Measurements from ENCODE around the gene NDUFB3.
"Not testable (repeated sequence)": the region's sequence is repeated elsewhere in the genome, so short reads cannot be mapped to it uniquely, and the experiment has no call there.

NDUFB3 gene

GRCh38 chr2:201071479-201072200, at the start of gene NDUFB3, which contains the start of gene HYCC2:
NDUFB3 (plus strand) TSS chr2:201072001; CDS start chr2:201078883, 6,882 bp downstream.
HYCC2 (minus strand) TSS chr2:201071671; CDS start chr2:201024009, 47,662 bp downstream.
- peak; percentile 92 for DNase-seq

- DNase-seq, result no peak
These were observed 47.3 kb upstream of the NDUFB3 start for GRCh38 chr2:201024518-201024917.

DNA sequence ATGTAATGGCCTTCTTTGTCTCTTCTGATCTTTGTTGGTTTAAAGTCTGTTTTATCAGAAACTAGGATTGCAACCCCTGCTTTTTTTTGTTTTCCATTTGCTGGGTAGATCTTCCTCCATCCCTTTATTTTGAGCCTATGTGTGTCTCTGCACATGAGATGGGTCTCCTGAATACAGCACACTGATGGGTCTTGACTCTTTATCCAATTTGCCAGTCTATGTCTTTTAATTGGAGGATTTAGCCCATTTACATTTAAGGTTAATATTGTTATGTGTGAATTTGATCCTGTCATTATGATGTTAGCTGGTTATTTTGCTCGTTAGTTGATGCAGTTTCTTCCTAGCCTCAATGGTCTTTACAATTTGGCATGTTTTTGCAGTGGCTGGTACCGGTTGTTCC, 37.4 kb upstream of the NDUFB3 start:
- DNase-seq, result not testable (repeated sequence)

DNA sequence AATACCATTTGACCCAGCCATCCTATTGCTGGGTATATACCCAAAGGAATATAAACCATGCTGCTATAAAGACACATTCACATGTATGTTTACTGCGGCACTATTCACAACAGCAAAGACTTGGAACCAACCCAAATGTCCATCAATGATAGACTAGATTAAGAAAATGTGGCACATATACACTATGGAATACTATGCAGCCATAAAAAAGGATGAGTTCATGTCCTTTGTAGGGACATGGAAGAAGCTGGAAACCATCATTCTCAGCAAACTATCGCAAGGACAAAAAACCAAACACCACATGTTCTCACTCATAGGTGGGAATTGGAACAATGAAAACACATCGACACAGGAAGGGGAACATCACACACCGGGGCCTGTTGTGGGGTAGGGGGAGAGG, 33.4 kb upstream of the NDUFB3 start:
- DNase-seq, result not testable (repeated sequence)

DNA sequence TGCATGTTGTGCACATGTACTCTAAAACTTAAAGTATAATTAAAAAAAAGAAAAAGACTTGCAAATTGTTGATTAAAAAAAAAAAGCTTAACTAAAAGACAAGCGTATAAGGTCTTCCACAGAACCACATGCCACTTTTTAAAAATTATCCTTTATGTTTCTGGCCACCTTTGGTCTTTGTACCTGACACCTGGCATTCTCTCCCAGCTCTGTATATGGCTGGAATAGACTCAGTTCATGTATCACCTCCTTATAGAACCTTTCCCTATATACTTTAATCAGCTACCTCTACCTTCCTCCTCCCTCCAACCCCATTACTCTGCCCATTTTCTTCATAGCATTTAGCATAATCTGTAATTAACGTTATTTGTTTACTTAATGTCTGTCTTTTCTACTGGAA, 32.9 kb upstream of the NDUFB3 start:
- no peak for DNase-seq

DNA sequence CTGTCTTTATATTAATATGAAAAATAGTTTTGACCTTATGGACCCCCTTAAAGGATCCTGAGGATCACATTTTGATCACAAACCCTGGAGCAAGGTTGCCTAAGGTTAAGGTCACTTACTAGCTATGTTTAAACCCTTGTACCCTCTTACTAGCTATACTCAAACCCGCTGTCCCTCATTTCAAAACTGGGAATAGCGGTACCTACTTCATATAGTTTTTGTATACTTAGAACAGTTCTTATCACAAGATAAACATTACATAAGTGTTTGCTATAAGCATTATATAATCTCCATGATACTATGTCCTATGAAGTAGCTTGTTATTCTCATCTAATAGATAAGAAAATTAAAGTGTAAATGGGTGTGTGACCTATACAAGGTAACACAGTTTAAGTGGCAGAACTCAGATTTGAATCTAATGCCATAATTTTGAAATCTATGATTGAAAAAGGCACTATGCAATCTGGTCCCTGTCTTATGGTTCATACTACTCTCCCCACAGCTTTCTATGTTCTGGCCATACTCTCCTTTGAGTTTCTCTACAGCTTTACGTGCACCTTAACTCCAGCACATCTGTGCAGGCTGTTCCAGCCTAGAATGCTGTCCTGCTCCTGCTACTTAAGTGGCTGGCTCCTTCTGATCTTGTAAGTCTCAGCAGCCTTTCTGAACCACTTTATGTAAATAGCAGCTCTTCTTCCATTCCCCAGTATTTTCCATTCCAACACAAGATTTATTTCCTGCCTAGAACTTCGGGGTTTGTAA, 30.8 kb upstream of the NDUFB3 start:
- DNase-seq, result no peak

DNA sequence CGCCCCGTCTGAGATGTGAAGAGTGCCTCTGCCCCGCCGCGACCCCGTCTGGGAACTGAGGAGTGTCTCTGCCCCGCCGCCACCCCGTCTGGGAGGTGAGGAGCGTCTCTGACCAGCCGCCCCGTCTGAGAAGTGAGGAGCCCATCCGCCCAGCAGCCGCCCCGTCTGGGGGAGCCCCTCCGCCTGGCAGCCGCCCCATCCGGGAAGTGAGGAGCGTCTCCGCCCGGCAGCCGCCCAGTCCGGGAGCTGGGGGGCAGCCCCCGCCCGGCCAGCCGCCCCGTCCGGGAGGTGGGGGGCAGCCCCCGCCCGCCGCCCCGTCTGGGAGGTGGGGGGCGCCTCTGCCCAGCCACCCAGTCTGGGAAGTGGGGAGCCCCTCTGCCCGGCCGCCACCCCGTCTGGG, 29.4 kb upstream of the NDUFB3 start:
- not testable (repeated sequence) for DNase-seq

DNA sequence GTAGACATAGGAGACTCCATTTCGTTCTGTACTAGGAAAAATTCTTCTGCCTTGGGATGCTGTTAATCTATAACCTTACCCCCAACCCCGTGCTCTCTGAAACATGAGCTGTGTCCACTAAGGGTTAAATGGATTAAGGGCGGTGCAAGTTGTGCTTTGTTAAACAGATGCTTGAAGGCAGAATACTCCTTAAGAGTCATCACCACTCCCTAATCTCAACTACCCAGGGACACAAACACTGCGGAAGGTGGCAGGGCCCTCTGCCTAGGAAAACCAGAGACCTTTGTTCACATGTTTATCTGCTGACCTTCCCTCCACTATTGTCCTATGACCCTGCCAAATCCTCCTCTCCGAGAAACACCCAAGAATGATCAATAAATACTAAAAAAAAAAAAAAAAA, 28.8 kb upstream of the NDUFB3 start:
- not testable (repeated sequence) for DNase-seq

DNA sequence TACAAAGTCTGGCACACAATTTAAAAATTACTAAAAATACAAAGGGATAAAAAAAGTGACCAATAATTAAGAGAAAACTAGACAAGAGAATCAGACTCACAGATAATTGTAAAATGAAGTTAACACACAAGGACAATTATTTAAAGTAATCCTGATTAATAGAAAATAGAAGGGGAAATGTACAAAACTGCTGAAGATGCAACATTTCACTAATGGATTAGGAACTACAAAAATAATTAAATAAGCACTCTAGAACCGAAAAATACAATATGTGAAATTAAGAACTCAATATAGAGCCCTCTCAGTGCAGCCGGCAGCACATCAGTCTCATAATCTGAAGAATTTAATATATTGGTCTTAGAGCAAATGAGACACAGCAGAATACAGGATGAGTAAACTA, 24.9 kb upstream of the NDUFB3 start:
- no peak for DNase-seq

DNA sequence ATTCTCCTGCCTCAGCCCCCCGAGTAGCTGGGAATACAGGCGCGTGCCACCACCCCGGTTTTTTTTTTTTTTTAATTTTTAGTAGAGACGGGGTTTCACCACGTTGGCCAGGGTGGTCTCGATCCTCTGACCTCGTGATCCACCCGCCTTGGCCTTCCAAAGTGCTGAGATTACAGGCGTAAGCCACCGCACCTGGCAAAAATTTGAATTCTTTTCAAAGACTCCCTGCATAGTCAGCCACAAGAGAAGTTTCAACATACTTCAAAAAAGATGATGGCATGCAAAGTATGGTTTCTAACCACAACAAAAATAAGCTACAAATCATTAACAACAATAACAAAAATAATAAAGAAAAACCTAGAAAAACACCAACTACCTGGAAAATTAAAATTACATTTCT, 22.3 kb upstream of the NDUFB3 start:
- DNase-seq, result no peak

GRCh38 chr2:201057087-201057521, 14.7 kb upstream of the NDUFB3 start:
- peak; percentile 33 for DNase-seq

GRCh38 chr2:201057715-201058248, 14.0 kb upstream of the NDUFB3 start:
- DNase-seq, result no peak

GRCh38 chr2:201058914-201059313, 12.9 kb upstream of the NDUFB3 start:
- no peak for DNase-seq

- no peak for DNase-seq
These were observed 11.6 kb upstream of the NDUFB3 start for GRCh38 chr2:201059961-201060755.

GRCh38 chr2:201063516-201063915, 8.3 kb upstream of the NDUFB3 start:
- not testable (repeated sequence) for DNase-seq

DNA sequence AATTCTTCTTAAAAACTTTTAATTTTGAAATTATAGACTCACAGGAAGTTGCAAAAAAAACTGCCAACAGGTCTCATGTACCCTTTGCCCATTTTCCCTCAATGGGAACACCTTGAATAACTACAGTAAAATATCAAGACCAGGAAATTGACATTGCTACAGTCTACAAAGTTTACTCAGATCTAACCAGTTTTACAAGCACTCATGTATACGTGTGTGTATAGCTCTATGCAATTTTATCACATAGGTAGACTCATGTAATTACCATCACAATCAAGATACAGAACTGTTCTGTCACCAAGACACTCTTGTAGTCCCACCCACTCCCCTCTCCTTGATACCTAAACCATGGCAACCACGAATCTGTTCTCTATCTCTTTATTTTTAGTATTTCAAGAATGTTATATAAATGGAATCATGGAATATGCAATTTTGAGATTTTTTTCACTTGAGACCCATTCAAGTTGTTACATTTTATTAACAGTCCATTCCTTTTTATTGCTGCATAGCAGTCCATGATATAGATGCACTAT, 6.9 kb upstream of the NDUFB3 start:
- no peak for DNase-seq

GRCh38 chr2:201070948-201071478, 788 bp upstream of the NDUFB3 start:
- DNase-seq, result peak; percentile 1

- DNase-seq, result no peak
These were observed 365 bp downstream of the NDUFB3 start for GRCh38 chr2:201072201-201072530.

- DNase-seq, result no peak
These were observed 1.3 kb downstream of the NDUFB3 start for GRCh38 chr2:201073071-201073470.

DNA sequence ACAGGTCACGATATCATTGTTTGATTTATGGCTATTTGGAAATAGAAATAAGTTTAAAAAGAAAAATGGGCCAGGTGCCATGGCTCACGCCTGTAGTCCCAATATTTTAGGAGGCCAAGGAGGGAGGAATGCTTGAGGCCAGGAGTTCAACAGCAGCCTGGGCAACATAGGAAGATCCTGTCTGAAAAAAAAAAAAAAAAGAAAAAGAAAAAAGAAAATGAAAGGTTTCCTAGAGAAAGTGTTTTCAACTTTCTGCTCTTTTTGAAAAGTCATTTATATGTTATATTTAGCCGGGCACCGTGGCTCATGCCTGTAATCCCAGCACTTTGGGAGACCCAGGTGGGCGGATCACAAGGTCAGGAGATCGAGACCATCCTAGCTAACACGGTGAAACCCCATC, 3.2 kb downstream of the NDUFB3 start:
- no peak for DNase-seq

DNA sequence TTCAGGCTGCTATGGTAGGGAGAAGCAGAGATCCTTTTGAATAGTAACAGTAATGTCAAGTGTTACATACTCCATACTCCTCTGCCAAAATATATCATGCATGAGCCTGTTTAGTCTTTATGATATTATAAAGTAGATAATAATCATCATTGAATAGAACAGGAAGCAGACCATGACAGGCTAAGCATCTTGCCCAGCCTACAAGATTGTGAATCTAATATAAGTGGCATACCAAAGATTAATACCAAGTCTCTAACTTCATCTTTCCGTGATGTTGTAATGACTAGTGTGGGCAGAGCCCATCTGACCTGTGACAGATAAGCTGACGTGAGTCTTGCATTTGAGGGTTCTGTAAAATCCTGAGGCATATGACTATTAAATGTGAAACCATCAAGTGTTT, 13.1 kb downstream of the NDUFB3 start:
- no peak for DNase-seq

DNA sequence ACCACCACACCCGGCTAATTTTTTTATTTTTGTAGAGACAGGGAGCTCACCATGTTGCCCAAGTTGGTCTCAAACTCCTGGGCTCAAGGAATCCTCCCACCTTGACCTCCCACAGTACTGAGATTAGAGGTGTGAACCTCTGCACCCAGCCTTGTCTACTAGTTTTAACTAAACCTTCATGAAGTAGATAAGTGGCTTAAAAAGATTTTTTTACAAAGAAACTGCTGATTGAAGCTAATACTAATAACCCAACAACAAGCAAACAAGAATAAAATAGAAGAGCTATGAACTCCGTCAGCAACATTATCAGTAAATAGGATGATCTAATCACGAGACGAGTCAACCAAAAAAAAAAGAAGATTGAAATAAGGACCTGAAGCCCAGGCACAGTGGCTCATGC, 18.8 kb downstream of the NDUFB3 start:
- DNase-seq, result no peak

GRCh38 chr2:201093573-201093972, 21.8 kb downstream of the NDUFB3 start:
- no peak for DNase-seq
